GM11168 (cell line): ENCODE data around the gene MRTFB.
"Not testable (repeated sequence)": the region's sequence is repeated elsewhere in the genome, so short reads cannot be mapped to it uniquely, and the experiment has no call there.

Source experiments
- in situ Hi-C: fragments of 300-500 bp; cut with MboI; formaldehyde crosslinking; loops from one replicate; pipeline ENCODE4 v1.12.0; 2022; ENCODE audit warnings: low sequenced_read_pairs; ENCODE audit not compliant: unreplicated experiment

The MRTFB gene

GRCh38 chr16:14181371-14182050, 110.4 kb downstream of the MRTFB start:
- in situ Hi-C loops = no loop called here

DNA sequence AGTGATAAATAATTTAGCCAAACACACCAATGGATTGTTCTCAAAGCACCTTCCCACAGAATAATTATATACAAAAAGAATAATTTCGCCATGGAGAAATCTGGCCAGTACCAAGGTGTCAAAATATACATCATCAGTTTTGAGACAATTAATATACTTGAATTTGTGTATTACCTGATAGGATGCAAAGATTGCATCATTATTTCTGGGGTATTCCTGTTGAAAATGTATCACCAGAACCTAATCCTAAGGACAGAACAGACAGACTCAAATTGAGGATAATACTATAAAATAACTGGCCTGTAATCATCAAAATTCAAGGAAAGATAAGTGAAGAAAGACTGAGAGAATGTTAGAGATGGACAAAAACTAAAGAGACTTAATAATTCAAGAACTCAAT, 111.9 kb downstream of the MRTFB start:
- in situ Hi-C loops = no loop called here

GRCh38 chr16:14183962-14184361, 112.8 kb downstream of the MRTFB start:
- in situ Hi-C loops = not testable (repeated sequence)

DNA sequence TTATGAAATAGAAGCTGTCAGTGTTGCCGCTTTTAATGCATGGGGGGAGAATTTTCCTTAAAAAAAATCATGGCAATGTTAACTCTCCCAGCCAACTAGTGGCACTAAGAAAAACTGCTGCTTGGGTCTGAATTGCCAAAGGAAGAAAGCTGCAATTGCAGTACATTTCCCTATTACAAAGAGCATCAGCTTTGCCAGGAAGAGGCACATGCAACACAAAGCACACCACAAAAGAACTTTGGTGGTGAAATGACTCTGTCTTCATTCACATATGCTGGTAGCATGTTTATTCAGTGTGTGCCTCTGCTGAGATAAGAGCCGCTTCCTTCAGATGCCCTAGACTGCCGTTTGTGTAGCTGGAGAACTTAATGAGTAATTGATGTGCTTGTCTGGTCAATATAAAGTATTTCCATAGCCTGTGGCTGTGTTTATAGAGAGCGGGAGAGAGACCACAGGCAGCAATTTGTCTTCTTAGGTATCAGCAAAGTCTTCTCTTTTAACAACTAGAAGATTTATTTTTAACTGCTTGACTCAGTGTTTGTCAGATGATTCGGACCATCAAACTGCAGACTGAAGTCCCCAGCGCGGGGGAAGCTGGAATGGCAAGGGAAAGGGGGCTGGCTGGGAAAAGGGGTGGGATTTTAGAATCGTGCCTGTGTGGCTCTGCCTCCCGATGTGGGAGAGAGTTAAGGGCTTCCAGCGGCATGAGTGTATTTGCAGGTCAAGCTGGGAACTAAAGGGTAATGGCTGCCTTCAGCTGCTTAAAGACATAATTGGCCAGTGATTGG, 115.1 kb downstream of the MRTFB start:
- in situ Hi-C loops = no loop called here

DNA sequence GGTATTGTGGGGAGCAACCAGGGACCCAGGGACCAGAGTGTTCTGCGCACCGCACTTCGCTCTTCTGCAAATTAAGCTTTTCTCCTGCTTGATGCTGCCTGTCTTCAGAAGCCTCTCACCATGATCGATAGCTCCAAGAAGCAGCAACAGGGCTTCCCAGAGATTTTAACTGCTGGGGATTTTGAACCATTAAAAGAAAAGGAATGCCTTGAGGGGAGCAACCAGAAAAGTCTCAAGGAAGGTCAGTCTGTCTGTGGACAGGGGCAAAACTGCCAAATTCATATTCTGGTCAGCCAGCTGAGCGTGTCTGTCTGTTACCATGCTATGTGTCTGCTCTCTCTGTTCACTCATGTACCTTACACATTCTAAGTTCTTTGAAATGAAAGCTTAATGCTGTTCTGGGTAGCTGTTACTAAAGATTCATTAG, 115.7 kb downstream of the MRTFB start:
- in situ Hi-C loops = no loop called here

GRCh38 chr16:14187517-14188338, 116.6 kb downstream of the MRTFB start:
- in situ Hi-C loops = no loop called here

DNA sequence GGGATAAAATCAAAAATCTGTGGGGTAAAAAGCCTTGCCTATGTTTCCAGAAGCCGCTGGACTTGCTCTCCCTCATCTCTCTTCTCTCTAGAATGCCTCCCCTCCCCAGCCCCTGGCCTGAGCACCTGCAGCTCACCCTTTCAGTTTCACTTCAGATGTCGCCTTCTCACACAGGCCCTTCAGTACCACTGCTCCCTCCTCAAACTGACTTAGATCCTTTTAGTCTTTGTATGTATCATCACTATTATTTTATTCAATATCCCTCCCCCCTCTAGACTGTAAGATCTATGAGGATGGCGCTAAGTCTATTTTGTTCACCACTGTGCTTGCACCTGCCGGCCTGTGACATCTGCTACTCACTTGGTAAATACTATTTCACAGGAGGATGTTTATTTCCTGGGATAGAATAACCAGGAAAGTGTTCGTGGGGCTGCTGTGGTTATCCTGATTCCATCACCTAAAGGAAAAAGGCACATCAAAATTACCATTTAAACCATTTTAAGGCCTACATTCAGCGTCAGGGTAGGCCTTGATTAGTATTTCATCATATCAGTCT, 122.3 kb downstream of the MRTFB start:
- in situ Hi-C loops = no loop called here

GRCh38 chr16:14194721-14195120, 123.6 kb downstream of the MRTFB start:
- in situ Hi-C loops = no loop called here

- in situ Hi-C loops = no loop called here
Measured at GRCh38 chr16:14196011-14196410, 124.9 kb downstream of the MRTFB start.

- in situ Hi-C loops = no loop called here
Measured at GRCh38 chr16:14196539-14196938, 125.4 kb downstream of the MRTFB start.

GRCh38 chr16:14198012-14198411, 126.9 kb downstream of the MRTFB start:
- in situ Hi-C loops = no loop called here

DNA sequence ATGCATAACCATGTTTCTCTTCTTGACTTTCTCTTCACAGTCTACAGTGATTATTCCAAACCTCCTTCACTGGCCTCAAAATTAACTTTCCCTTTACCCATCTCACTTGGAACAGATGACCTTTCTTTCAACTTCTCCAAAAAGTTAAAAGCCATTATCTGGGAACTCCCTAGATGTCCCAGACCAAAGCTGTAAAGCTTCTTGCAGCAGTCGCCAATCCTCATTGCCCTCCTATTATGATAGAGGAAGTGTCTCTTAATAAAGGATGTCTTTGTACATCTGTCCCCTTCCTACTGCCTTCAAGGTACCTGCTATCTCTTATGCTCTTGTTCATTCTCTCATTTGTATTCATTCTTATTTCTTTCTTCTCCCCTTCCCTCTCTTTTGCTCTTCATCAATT, 127.5 kb downstream of the MRTFB start:
- in situ Hi-C loops = no loop called here

DNA sequence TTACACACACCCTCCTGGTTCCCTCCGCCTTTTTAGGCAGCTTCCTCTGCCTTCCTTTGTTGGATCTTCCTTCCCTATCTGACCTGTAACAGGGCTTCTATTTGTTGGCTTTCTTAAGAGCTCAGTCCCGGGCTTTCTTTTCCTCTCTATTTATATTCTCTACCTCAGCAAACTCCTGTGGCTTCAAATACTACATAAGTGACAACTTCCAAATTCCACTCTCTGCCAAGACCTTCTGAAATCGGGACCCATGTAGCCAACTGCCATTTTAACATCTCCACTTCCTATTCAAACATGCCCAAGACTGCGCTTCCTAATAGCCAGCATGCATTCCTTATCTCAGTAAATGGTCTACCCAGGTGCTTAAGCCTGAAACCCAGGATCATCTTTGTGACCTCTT, 128.1 kb downstream of the MRTFB start:
- in situ Hi-C loops = no loop called here

DNA sequence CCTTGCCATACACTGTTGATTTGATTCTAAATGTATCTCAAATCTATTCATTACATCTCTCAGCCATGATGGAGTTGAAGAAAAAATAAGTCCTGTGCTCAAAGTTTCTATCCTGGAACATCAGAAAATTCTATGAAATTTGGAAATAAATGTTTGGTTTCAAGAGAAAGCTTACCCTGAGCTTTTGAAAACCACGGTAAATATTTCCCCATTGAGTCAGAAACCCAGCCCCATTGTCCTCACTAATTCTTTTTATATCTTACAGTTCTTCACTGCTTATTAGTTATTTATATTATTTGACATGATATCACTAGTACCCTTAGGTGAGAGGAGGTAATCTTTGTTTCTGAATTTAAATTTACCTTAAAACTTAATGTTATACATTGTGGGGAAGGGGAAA, 128.5 kb downstream of the MRTFB start:
- in situ Hi-C loops = no loop called here

- in situ Hi-C loops = no loop called here
Measured at GRCh38 chr16:14202095-14202494, 131.0 kb downstream of the MRTFB start.

DNA sequence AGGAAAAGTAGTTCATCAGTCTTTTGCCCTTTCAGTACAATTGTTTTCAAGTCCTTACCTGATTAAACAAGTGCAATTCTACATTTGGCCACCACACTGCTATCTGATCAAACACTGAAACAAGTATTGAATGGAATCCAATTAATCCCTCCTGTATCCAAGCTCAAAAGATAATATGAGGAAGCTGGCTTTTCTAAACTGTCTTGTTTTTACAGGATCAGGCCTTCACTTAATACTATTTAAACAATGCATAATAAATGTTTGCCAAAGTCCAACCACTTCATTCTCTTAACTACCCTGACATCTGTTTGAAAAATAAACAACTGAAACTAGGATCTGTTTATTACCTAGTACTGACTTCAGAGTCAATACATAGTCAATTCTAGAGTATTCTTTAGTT, 131.6 kb downstream of the MRTFB start:
- in situ Hi-C loops = no loop called here

DNA sequence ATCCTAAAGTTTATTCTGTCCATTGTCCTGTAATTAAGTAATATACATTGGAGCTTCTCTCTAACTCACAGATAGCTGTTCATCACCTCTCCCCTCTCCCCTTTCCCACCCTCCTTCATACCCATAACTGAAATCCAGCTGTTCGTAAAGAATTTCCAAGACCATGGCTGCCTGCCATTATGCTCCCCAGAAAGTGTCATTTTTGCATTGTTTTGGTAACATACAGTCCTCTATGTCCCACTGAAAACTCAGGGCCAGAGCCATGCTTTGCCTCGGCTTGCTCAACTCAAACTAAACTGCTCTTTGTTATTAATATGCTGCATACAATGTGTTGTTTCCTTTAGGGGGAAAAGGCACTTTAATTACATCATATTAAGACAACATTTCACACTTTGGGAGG, 132.0 kb downstream of the MRTFB start:
- in situ Hi-C loops = no loop called here

DNA sequence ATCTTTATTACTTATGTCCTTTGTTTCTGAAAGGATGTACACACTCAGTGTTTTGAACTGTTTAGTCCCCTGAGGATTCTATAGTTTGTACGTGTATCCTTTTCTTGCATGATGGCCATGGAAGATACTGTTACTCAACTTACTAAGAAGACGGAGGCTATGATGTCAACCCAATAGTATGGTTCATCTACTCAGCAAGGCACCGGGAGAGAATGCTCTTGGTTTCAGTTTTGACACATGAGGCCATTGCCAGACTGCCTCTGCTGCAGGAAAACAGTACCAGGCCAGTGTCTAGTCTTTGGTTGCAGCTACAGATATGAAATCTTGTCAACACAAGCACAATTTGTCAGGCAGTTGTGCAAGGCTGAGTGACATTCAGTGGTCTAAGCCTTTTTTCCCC, 134.5 kb downstream of the MRTFB start:
- in situ Hi-C loops = no loop called here

DNA sequence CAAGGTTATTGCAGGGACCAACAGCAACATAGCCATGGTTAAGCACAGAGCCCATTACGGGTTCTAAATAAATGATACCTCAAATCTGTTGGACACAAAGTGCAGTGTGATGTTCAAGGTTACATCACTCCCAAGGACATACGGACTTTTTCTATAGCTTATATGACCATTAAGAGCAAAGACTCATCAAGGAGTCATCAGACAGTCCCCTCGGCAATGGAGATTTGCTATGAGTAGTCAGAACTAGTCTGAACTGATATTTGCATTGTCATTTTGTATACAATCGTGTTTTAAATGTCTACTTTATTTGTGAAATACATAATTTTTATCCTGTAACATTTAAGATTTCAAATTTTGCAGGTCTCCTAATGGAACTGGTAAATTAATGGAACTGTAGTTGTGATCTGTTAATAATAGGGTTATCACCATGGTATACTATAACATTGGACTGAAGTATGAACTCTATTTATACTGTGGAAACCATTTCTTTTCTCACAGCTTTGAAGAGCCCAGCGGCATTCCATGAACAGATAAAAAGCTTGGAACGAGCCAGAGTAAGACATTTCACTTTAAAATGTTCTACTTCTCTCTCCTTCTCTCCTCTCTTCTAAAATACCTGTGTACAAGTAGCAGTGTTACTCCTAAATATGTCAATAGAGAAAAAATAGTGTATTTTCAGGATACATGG, 140.9 kb downstream of the MRTFB start:
- in situ Hi-C loops = no loop called here

- in situ Hi-C loops = no loop called here
Measured at GRCh38 chr16:14215941-14216340, 144.8 kb downstream of the MRTFB start.
